Glutamatergic neuron (in vitro differentiated cells): ENCODE data around the gene ZNF83. TPM values are rescaled to one million over a fixed set of nuclear protein-coding genes. Genes with fewer than 3 reads are reported as not detected.

Source experiments
- DNase-seq: peaks from one replicate; pipeline ENCODE4 v3.0.0; 2022
- H3K27ac Mint-ChIP-seq: one replicate; pipeline ENCODE4 v1.8.0; 2020; ENCODE audit warnings: mild to moderate bottlenecking, mixed read lengths, inconsistent platforms; ENCODE audit not compliant: unreplicated experiment
- H3K27me3 Mint-ChIP-seq: one replicate; pipeline ENCODE4 v1.8.0; 2020; ENCODE audit warnings: mild to moderate bottlenecking, moderate library complexity, mixed read lengths, inconsistent platforms; ENCODE audit not compliant: unreplicated experiment
- H3K36me3 Mint-ChIP-seq: one replicate; pipeline ENCODE4 v1.8.0; 2020; ENCODE audit warnings: mild to moderate bottlenecking, mixed read lengths, inconsistent platforms; ENCODE audit not compliant: unreplicated experiment
- H3K4me1 Mint-ChIP-seq: one replicate; pipeline ENCODE4 v1.8.0; 2020; ENCODE audit warnings: mild to moderate bottlenecking, low read depth, mixed read lengths, inconsistent platforms; ENCODE audit not compliant: unreplicated experiment
- H3K4me3 Mint-ChIP-seq: one replicate; pipeline ENCODE4 v1.8.0; 2020; ENCODE audit warnings: mild to moderate bottlenecking, mixed read lengths, inconsistent platforms; ENCODE audit not compliant: unreplicated experiment
- H3K9me3 Mint-ChIP-seq: one replicate; pipeline ENCODE4 v1.8.0; 2020; ENCODE audit warnings: mild to moderate bottlenecking, moderate library complexity, mixed read lengths, inconsistent platforms; ENCODE audit not compliant: unreplicated experiment
- total RNA-seq: library from RNA; stranded (reverse); fragmentation: NEBNext Ultra II Directional; extraction: Animal tissue kit (Norgen Biotek cat#: 25700); gene quantifications from one replicate; pipeline ENCODE4 v1.2.1, GENCODE V29; 2021; ENCODE audit not compliant: unreplicated experiment
- TF ChIP-seq, protein P1 (sequence below): fragments of 200-600 bp; sonication (generic); IDR thresholded peaks from one replicate; pipeline ENCODE4 v1.5.0; 2021; ENCODE audit not compliant: partially characterized antibody, unreplicated experiment

The ZNF83 gene
- total RNA-seq, 1 donor from 2014 or later: 62.3 TPM

- H3K9me3 Mint-ChIP-seq: no peaks in the 10 kb centered on the region
- H3K36me3 Mint-ChIP-seq: peaks cover 5% of the 10 kb centered on the region
- no peak for DNase-seq
- H3K4me1 Mint-ChIP-seq: peaks cover 3% of the 10 kb centered on the region
- H3K27ac Mint-ChIP-seq: no peak overlapping the region
- TF ChIP-seq, protein P1, sequence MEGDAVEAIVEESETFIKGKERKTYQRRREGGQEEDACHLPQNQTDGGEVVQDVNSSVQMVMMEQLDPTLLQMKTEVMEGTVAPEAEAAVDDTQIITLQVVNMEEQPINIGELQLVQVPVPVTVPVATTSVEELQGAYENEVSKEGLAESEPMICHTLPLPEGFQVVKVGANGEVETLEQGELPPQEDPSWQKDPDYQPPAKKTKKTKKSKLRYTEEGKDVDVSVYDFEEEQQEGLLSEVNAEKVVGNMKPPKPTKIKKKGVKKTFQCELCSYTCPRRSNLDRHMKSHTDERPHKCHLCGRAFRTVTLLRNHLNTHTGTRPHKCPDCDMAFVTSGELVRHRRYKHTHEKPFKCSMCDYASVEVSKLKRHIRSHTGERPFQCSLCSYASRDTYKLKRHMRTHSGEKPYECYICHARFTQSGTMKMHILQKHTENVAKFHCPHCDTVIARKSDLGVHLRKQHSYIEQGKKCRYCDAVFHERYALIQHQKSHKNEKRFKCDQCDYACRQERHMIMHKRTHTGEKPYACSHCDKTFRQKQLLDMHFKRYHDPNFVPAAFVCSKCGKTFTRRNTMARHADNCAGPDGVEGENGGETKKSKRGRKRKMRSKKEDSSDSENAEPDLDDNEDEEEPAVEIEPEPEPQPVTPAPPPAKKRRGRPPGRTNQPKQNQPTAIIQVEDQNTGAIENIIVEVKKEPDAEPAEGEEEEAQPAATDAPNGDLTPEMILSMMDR: no peak
- no peak overlapping the region for H3K4me3 Mint-ChIP-seq
- no peaks in the 10 kb centered on the region for H3K27me3 Mint-ChIP-seq
Measured at GRCh38 chr19:52665529-52665928, 27.4 kb upstream of the ZNF83 start.

DNA sequence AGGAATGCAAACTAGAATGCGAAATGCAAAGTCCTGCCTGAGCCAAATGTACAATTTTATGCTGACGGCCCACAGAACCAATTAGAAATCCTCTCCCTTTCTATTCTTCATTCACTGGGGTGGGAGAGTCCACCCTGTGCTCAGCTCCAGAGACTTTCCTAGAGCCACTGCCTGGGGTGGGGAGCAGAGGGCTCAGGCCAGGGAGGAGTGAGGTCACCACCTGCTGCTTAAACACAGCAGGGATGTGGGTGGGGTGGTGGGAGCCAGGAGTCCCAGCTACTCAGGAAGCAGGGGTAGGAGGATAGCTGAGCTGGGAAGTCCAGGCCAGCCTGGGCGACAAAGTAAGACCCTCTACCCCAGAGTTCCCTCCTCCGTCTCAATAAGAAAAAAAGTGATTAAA lies 26.9 kb upstream of the ZNF83 start:
- no peak overlapping the region for H3K4me3 Mint-ChIP-seq
- H3K9me3 Mint-ChIP-seq: no peaks in the 10 kb centered on the region
- no peaks in the 10 kb centered on the region for H3K27me3 Mint-ChIP-seq
- H3K27ac Mint-ChIP-seq: no peak overlapping the region
- no peak for DNase-seq
- peaks cover 5% of the 10 kb centered on the region for H3K36me3 Mint-ChIP-seq
- H3K4me1 Mint-ChIP-seq: peaks cover 3% of the 10 kb centered on the region
- TF ChIP-seq, protein P1: no peak

- peaks cover 3% of the 10 kb centered on the region for H3K4me1 Mint-ChIP-seq
- DNase-seq: no peak
- no peaks in the 10 kb centered on the region for H3K27me3 Mint-ChIP-seq
- no peak overlapping the region for H3K27ac Mint-ChIP-seq
- no peaks in the 10 kb centered on the region for H3K9me3 Mint-ChIP-seq
- no peak overlapping the region for H3K4me3 Mint-ChIP-seq
- H3K36me3 Mint-ChIP-seq: peaks cover 5% of the 10 kb centered on the region
- TF ChIP-seq, protein P1: no peak
Measured at GRCh38 chr19:52664461-52664860, 26.3 kb upstream of the ZNF83 start.

DNA sequence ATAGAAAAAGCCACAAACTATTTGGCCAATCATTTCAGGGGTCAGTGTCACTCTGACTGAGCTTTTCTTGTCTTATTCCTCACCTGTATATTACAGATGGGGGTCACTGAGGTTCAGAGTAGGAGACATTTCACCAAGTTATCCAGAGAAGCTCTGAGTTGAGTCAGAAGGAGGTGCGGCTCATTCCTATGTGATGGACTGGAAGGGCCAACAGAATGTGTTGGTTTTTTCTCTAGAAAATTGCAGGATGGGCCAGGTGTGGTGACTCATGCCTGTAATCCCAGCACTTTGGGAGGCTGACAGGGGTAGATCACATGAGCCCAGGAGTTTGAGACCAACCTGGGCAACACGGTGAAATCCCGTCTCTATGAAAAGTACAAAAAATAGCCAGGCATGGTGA lies 24.5 kb upstream of the ZNF83 start:
- Mint-ChIP-seq H3K4me1 (peaks cover 3% of the 10 kb centered on the region), H3K36me3 (peaks cover 11% of the 10 kb centered on the region), H3K27me3 (no peaks in the 10 kb centered on the region), H3K4me3 (no peak overlapping the region), H3K9me3 (no peaks in the 10 kb centered on the region), H3K27ac (no peak overlapping the region)
- TF ChIP-seq, protein P1: no peak
- no peak for DNase-seq

DNA sequence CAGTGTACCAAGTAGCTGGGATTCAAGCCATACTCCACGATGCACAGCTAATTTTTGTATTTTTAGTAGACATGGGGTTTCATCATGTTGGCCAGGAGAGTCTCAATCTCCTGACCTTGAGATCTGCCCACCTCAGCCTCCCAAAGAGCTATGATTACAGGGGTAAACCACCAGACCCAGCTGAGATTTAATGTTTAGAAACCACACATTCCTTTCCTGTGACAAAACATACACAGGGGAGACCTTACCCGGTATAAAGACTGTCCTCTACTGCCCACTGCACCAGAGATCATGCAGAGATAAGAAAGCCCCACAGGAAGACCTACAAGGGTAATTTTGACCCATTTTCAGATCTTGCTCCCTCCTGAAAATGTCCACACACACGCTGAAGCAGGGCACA lies 22.8 kb upstream of the ZNF83 start:
- no peak for DNase-seq
- Mint-ChIP-seq H3K9me3 (no peaks in the 10 kb centered on the region), H3K4me3 (no peak overlapping the region), H3K36me3 (peaks cover 15% of the 10 kb centered on the region), H3K27me3 (no peaks in the 10 kb centered on the region), H3K4me1 (peaks cover 3% of the 10 kb centered on the region), H3K27ac (no peak overlapping the region)
- TF ChIP-seq, protein P1: no peak
